GM12891 (cell line): ENCODE data around the gene FASN.

Experiments used
- PAX5 ChIP-seq: IDR thresholded peaks from 2 replicates; pipeline ENCODE4 v1.6.1; 2011; ENCODE audit warnings: low read length, moderate library complexity, mild to moderate bottlenecking; ENCODE audit not compliant: insufficient read depth, severe bottlenecking
- POLR2A ChIP-seq: IDR thresholded peaks from 2 replicates; pipeline ENCODE4 v1.6.1; 2011; ENCODE audit warnings: low read depth, low read length, control low read depth
- POLR2AphosphoS5 ChIP-seq: IDR thresholded peaks from 2 replicates; pipeline ENCODE4 v1.6.1; 2011; ENCODE audit warnings: low read depth, low read length, control low read depth
- POU2F2 ChIP-seq: IDR thresholded peaks from 2 replicates; pipeline ENCODE4 v1.6.1; 2011; ENCODE audit warnings: low read depth, mild to moderate bottlenecking, control low read depth, low read length, moderate library complexity
- SPI1 ChIP-seq: IDR thresholded peaks from 2 replicates; pipeline ENCODE4 v1.6.1; 2011; ENCODE audit warnings: low read depth, low read length, control low read depth
- TAF1 ChIP-seq: IDR thresholded peaks from 2 replicates; pipeline ENCODE4 v1.6.1; 2011; ENCODE audit warnings: low read depth, low read length, control low read depth

DNA sequence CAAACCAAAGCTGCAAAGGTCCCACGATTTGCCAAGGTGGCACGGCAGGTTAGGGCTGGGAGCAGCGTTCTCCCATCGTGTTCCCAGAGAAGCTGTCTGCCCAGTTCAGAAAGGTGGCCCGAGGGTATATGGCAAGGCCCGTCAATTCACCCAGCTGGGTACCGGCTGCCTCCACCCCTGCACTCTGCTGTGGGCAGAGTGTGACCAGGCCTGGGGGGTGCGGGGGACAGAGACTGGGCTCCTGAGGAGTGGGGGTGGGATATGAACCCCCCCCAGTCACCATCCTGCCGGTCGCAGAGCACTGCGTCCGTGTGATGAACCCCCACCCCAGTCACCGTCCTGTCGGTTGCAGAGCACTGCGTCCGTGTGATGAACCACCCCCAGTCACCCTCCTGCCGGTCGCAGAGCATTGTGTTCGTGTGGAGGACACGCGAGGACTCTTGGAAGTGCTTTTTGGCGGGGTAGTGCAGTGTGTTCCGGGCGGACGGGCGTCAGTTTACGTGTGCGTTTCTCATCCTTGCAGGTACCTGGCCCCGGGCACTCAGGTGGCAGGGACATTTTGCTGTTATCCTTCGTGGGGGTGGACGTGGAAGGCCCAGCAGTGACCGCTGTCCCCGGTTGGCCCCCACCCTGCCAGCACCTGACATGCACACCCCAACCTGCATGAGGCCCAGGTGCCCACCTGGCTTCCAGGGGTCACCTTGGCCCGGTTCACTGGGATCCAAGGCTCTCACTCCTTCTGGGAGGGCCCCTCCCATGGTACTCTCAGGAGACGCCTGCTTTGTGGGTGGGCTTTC lies 2.7 kb upstream of the FASN start:
- TF ChIP-seq POLR2A (peak; percentile 18; the same call in 1 of the 2 replicates), POLR2AphosphoS5 (no peak), POU2F2 (no peak), TAF1 (no peak), SPI1 (no peak), PAX5 (no peak)
